ENCODE results near the gene PRUNE1. TPM values are rescaled to one million over a fixed set of nuclear protein-coding genes. Genes with fewer than 3 reads are reported as not detected.

PRUNE1 gene
- total RNA-seq, 1 experiment from 2014 or later, result 24.5 TPM

GRCh38 chr1:151001602-151002001 is 6.6 kb upstream of the PRUNE1 start (continued):
- no peak for TF ChIP-seq AFF4 (CRISPR knock-in tag; IDR thresholded peaks at IDR 0.05; ENCODE audit: borderline replicate concordance)
- no peak for TF ChIP-seq SOX15 (CRISPR knock-in tag; IDR thresholded peaks at IDR 0.05)
- no peak for TF ChIP-seq JUN (CRISPR knock-in tag; IDR thresholded peaks at IDR 0.05)
- TF ChIP-seq PREB (CRISPR knock-in tag; IDR thresholded peaks at IDR 0.05; ENCODE audit: borderline replicate concordance), result no peak

GRCh38 chr1:151002051-151002450 is 6.2 kb upstream of the PRUNE1 start:
- no peak for TF ChIP-seq JUN (CRISPR knock-in tag; IDR thresholded peaks at IDR 0.05)
- TF ChIP-seq MXD4 (CRISPR knock-in tag; IDR thresholded peaks at IDR 0.05; ENCODE audit: borderline replicate concordance), result no peak
- no peak for TF ChIP-seq TEAD4 (CRISPR knock-in tag; IDR thresholded peaks at IDR 0.05)
- no peak for TF ChIP-seq NR3C1 (CRISPR knock-in tag; conservative IDR thresholded peaks at IDR 0.05; ENCODE audit: low read depth)
- no peak for TF ChIP-seq ZNF281 (CRISPR knock-in tag; IDR thresholded peaks at IDR 0.05)
- no peak for TF ChIP-seq MAX (CRISPR knock-in tag; IDR thresholded peaks at IDR 0.05)
- TF ChIP-seq CREM (CRISPR knock-in tag; IDR thresholded peaks at IDR 0.05), result no peak
- no peak for TF ChIP-seq PREB (CRISPR knock-in tag; IDR thresholded peaks at IDR 0.05; ENCODE audit: borderline replicate concordance)
- no peak overlapping the region for H3K27ac Mint-ChIP-seq
- no peak overlapping the region for H3K4me3 Mint-ChIP-seq
- ChIA-PET CTCF (interaction anchor here (0.6 to 3.3 kb wide), 7 partner anchors 21 to 442 kb away, joined by 3 to 21 read pairs (median 3); partner anchors contain the start of gene ANXA9), POLR2A (no interaction called here)
- no peaks in the 10 kb centered on the region for H3K27me3 Mint-ChIP-seq (ENCODE audit: low read depth)
- peaks cover 21% of the 10 kb centered on the region for H3K4me1 Mint-ChIP-seq
- no peak for ATAC-seq
- H3K36me3 Mint-ChIP-seq, result no peaks in the 10 kb centered on the region
- no peak for DNase-seq (ENCODE audit: low spot score)
- H3K9me3 Mint-ChIP-seq, result no peaks in the 10 kb centered on the region

- ChIA-PET CTCF (no interaction called here), POLR2A (no interaction called here)
- no peak for DNase-seq (ENCODE audit: low spot score)
- Mint-ChIP-seq H3K36me3 (no peaks in the 10 kb centered on the region), H3K4me3 (no peak overlapping the region), H3K27ac (no peak overlapping the region), H3K9me3 (no peaks in the 10 kb centered on the region), H3K4me1 (peaks cover 26% of the 10 kb centered on the region), H3K27me3 (ENCODE audit: low read depth) (no peaks in the 10 kb centered on the region)
- ATAC-seq, result no peak
- TF ChIP-seq NR1H2 (CRISPR knock-in tag; IDR thresholded peaks at IDR 0.05), result no peak
- no peak for TF ChIP-seq ZNF263 (CRISPR knock-in tag; IDR thresholded peaks at IDR 0.05; ENCODE audit: low read depth)
- no peak for TF ChIP-seq ETV6 (CRISPR knock-in tag; IDR thresholded peaks at IDR 0.05)
- no peak for TF ChIP-seq RORB (CRISPR knock-in tag; IDR thresholded peaks at IDR 0.05)
- no peak for TF ChIP-seq MLX (CRISPR knock-in tag; IDR thresholded peaks at IDR 0.05)
- no peak for TF ChIP-seq ZNF138 (CRISPR knock-in tag; conservative IDR thresholded peaks at IDR 0.05)
- no peak for TF ChIP-seq ZSCAN18 (CRISPR knock-in tag; IDR thresholded peaks at IDR 0.05)
- no peak for TF ChIP-seq STAT6 (CRISPR knock-in tag; conservative IDR thresholded peaks at IDR 0.05; ENCODE audit: low read depth)
- no peak for TF ChIP-seq EMX1 (CRISPR knock-in tag; IDR thresholded peaks at IDR 0.05)
These were observed 5.6 kb upstream of the PRUNE1 start for GRCh38 chr1:151002611-151003010.
